ENCODE data around the gene PABPC3.
A peak's percentile ranks its signal among the peaks of the same experiment; 100 is the strongest.

- TF ChIP-seq CTCF (IDR thresholded peaks at IDR 0.05) (peak in 4 of 6 experiments; percentile 53 to 58 (median 56)), POLR2A (IDR thresholded peaks at IDR 0.05) (no peak)
Observed at GRCh38 chr13:25114220-25114619, 18.3 kb downstream of the PABPC3 start.

All from Peyer's patch (tissue), 4 donors.